HG02759 (cell line): ENCODE results near the gene SAYSD1.

Experiments used
- ATAC-seq: cut with Tn5 transposase; IDR thresholded peaks from one replicate; pipeline ENCODE4 v1.9.1; 2021; ENCODE audit warnings: mild to moderate bottlenecking, moderate library complexity; ENCODE audit not compliant: unreplicated experiment

SAYSD1 gene

DNA sequence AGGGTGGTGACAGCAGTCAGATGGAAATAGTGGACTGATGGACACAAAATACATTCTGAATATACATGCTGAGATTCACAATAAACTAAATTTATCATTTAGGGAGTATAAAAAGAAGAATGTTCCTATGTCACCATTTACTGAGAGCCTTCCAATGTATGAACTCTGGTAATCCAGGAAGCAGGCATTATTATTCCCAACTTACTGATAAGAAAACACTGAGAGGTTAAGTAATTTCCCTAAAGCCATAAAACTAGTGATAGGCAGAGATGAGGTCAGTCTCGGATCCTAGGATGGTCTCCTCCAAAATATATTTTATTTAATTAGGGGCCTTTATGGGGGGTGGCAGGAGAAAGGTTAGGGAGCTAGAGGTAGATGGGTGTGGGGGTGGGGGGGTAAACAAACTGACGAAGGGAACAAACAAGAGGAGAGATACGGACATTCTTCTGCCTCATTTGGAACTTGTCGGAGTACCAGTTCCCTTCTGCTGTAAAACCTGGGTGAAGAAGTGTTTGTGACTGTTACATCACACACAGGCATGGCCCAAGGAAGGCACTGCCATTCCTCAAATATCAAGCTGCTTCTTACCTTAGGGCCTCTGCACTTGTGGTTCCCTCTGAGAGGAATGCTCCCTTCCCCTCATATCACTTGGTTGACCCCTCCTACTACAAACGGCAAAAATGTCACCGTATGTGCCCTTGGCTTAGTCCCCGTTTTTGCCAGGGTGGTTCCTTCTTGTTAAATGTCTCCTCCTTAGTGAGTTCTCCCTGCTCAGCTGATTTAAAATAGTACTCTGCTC, 6.7 kb downstream of the SAYSD1 start:
- ATAC-seq = no peak

GRCh38 chr6:39107641-39108040, 7.3 kb downstream of the SAYSD1 start:
- ATAC-seq = no peak

DNA sequence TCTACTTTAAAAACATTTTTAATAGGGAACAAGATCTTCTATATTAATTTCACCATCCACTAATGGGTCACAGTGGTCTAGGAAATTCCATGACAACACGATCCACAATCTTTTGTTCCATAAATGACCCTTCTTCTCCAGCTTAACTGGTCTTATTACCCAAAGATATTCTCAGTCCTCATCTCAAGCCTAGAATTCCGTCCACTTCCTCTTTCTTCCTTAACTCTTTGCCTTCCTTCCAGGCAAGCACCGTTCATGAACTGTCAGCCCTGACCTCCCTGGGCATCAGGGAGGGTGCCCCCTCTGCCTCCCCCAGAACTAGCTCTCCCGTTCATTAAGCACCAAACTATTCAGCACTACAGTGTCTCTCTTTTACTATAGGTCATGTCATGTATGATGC, 8.0 kb downstream of the SAYSD1 start:
- no peak for ATAC-seq

DNA sequence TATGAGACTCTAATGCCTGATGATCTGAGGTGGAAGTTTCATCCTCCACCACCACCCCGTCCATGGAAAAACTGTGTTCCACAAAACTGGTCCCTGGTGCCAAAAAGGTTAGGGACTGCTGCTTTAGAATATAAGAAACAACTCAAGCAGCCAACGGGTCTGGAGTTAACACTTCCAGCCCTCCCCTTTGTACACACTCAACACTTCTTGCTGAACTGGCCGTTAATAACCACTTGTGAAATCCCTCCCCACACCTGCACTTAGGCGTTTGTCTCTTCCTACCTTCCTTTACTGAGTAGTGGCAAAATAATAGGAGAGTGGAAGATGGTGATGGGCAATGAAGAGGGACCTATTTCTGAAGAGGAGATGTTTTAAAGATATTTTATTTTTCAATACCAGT, 10.5 kb downstream of the SAYSD1 start:
- ATAC-seq = no peak

GRCh38 chr6:39102821-39103136, 12.2 kb downstream of the SAYSD1 start:
- no peak for ATAC-seq

- ATAC-seq = no peak
These were observed 12.7 kb downstream of the SAYSD1 start for GRCh38 chr6:39102071-39102820.

DNA sequence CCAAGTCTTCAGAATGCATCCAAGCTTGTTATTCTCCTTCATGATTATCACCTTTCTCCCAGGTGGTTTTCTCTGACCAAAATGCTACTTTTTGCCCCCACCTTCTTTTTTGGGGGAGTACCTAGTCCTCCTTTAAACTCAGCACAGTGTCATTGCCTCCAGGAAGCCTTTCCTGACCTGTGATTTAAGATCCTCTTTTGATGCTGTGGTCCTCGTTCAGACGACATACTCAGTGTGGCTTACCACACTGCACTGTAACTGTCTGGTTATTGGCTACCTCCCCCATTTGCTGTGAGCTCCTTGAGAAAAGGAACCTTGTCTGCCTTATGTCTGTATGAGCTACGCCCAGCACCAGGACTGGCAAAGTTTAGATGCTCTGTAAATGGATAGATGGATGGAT, 14.6 kb downstream of the SAYSD1 start:
- no peak for ATAC-seq

DNA sequence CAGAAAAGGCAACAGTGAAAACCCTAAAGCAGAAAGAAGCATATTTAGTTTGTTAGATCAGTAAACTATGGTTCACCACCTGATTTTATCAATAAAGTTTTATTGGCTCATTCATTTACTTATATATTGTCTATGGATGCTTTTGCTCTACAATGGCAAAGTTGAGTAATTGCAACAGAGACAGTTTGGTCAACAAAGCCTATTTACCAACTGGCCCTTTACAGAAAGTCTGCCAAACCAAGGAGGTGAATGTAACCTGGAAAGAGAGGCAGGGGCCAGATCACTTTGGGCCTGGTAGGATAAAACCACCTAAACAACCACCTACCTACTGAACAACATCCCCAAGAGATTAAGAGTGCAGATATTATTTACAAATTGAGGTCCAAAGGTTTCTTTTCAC, 19.4 kb downstream of the SAYSD1 start:
- no peak for ATAC-seq

DNA sequence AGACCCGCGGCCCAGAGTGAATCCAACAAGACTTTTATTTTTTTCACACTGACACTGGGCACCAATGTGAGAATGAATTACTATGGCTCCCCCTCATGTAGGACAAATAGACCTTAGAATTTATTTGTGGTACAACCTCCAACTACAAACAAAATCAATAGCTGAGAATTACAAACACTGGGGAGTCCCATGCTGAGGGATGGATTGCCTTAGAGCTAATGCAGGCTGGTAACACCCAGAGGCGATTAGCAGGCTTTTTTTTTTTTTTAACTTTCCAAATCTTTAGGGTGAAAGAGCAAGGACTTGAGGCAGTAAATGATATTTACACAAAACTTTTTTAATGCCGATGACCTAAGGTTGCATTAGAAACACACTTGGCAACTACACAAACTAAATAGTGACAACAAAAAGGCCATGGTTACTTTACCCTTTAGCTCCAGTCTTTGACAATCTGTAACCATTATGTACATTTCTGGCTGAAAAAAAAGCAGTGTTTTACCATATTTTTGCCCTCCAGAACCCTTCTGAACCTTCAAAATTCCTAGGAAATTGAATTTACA, 21.8 kb downstream of the SAYSD1 start:
- no peak for ATAC-seq

DNA sequence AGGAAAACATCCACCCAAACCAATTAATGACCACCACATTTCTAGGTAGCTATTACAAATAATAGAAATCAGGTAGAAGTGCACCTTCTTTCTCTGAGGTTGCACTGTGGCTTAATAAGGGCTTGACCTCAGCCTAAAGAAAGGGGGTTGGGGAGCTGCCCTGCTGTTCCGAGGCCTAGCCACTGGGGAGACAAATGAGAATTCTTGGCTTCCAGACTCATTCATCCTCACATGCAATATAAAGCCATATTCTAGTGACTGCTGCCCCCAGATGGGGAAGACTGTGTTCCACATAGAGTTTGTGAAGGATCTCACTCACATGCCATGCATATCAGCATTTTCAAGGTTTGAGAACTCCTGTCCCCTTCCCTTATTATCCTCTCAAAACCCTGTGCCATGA, 22.9 kb downstream of the SAYSD1 start:
- ATAC-seq = no peak

GRCh38 chr6:39091220-39091619, 23.8 kb downstream of the SAYSD1 start:
- no peak for ATAC-seq

GRCh38 chr6:39090036-39090435, 24.9 kb downstream of the SAYSD1 start:
- ATAC-seq = no peak

- ATAC-seq = no peak
These were observed 26.7 kb downstream of the SAYSD1 start for GRCh38 chr6:39088331-39088730.

DNA sequence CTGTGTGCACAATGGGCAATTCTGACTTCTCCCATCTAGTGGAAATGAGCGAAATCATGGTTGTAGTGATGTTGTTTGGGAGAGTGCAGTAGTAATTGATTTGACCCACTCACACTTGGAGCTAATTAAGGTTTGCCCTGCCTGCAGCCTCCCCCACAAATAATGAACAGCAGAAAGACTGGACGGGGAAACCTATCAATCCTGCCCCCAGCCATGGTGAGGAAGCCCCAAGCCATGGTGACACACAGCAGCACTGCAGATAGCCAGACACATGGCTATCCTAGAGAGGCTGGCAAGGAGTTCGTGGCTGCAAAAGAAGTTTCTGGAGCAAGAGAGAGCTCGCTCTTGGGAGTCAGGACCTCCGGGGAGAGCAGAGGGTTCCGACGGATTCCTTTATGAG, 27.8 kb downstream of the SAYSD1 start:
- no peak for ATAC-seq

DNA sequence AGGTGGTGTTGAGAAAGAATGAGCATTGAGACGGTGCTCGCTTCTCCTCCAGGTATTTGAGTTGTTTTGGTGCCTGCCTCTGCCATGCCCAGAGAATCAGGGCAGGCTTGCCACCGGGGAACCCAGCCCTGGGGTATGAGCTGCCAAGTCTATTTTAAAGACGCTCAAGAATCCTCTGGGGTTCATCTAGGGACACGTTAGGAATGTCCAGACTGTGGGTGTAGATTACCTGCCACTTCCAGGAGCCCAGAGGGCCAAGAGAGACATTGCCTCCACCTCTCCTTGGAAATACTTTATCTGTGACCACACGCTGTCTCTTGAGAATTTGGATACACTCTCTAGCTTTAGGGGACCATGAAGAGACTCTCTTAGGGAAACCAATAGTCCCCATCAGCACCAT, 28.3 kb downstream of the SAYSD1 start:
- no peak for ATAC-seq

DNA sequence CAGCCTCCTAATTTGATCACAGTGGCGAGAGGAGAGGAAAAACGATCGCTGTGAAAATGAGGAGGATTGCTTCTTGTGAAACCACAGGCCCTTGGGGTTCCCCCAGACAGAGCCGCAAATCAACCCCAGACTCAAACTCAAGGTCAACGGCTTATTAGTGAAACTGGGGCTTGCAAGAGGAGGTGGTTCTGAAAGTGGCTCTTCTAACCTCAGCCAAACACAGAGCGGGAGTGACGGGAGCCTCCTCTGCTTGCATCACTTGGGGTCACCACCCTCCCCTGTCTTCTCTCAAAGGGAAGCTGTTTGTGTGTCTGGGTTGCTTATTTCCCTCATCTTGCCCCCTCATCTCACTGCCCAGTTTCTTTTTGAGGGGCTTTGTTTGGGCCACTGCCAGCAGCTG, 28.7 kb downstream of the SAYSD1 start:
- ATAC-seq = no peak

GRCh38 chr6:39085129-39085797, 29.7 kb downstream of the SAYSD1 start:
- no peak for ATAC-seq

DNA sequence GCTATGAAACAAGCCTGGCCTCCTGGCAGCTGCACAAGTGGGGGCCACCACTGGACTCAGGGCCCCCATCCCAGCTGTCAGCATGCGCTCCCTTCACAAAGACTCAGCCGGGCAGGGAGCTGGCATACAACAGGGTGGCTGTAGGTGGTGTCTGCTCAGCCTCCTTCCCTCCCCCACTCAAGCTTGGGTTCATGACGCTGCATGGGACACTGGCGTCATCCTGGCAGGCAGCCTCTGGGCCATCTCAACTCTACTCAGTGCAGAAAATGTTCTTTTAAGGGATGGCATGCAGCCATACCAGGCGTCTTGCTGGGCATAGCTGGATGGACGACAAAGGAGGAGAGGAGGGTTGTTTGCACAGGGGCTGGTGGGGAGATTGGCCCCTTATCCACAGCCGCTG, 30.5 kb downstream of the SAYSD1 start:
- ATAC-seq = no peak

DNA sequence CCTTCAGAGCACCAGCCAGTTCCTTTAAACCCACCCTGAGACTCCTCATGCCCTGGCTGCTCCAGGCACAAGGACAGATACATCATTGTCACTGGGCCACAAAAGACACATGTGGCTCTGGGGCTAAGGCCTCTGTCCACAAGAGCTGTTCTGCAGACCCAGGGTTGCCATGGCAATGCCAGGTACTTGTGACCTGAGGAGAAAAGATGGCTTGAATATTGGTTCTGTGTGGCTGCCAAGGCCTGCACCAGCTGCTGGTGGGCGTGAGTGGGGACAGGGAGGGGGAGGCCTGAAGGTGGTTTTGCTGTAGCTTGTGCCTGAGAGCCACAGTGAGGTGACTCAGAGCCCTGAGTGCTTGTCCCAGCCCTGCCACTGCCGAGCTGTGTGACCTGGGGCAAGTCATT, 31.8 kb downstream of the SAYSD1 start:
- ATAC-seq = no peak

GRCh38 chr6:39082310-39082709, 32.7 kb downstream of the SAYSD1 start:
- ATAC-seq = no peak

DNA sequence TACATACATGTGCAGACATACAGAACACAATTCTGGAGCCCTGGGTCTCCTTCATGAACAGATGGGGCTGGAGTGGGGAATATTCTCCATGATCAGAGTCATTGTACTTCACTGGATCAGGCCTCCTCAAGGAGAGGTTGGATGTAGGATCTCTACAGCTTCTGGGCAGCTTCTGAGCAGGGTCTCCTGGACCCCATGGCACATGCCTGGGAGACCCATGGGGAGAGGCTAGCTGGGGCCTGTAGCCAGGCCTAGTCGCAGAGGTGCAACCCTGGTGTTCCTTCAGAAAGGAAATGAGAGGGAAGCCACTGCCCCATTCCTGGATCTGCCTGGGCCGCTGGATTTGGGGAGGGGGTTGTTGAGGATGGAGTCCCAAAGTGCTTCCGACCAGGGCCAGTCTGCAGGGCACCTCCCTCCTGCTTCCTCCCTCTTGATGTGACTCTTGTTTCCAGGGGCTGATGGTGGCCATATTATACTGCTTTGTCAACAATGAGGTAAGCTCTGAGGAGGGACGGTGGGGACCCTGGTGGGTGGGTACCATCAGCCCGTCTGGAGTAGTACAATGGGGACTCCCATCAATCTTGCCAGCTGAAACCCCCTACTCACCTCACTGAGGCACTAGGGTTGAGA, 34.6 kb downstream of the SAYSD1 start:
- ATAC-seq = no peak
